ENCODE data around the gene PTPRC. TPM values are rescaled to one million over a fixed set of nuclear protein-coding genes. Genes with fewer than 3 reads are reported as not detected.

The PTPRC gene
- total and polyA plus RNA-seq, 7 donors = 0.42 to 7.0 (median 3.9) TPM

- Histone ChIP-seq H3K9me3 (no peaks in the 10 kb centered on the region), H3K4me3 (no peak overlapping the region), H3K27ac (no peak overlapping the region), H3K4me1 (no peaks in the 10 kb centered on the region), H3K27me3 (ENCODE audit: insufficient read depth in 3 of 3, low read length in 2 of 3) (no peaks in the 10 kb centered on the region), H3K36me3 (ENCODE audit: insufficient read depth in 1 of 2, low read depth in 1 of 2) (no peaks in the 10 kb centered on the region)
- intact Hi-C loops (cut with DNase I) = no loop called here
- ATAC-seq = no peak
- TF ChIP-seq CTCF (IDR thresholded peaks at IDR 0.05) = no peak
- DNase-seq = no peak
- 50 to 63% (median 51%) methylated on average over 1 of the region's 1 CpG for WGBS, 3 donors
These were observed 399 bp upstream of the PTPRC start for GRCh38 chr1:198638441-198638840.

GRCh38 chr1:198639671-198640143, 867 bp downstream of the PTPRC start:
- TF ChIP-seq CTCF (IDR thresholded peaks at IDR 0.05) = no peak
- no peak for DNase-seq
- intact Hi-C loops (cut with DNase I) = no loop called here
- H3K27ac ChIP-seq = no peak overlapping the region
- WGBS, 3 donors = 93 to 98% (median 95%) methylated on average over 1 of the region's 1 CpG
- no peaks in the 10 kb centered on the region for H3K4me1 ChIP-seq
- H3K9me3 ChIP-seq = no peaks in the 10 kb centered on the region
- no peaks in the 10 kb centered on the region for H3K36me3 ChIP-seq (ENCODE audit: insufficient read depth in 1 of 2, low read depth in 1 of 2)
- H3K4me3 ChIP-seq = peak overlapping the region; percentile 38
- ATAC-seq = no peak
- H3K27me3 ChIP-seq (ENCODE audit: insufficient read depth in 3 of 3, low read length in 2 of 3) = no peaks in the 10 kb centered on the region

GRCh38 chr1:198640174-198640573, 1.3 kb downstream of the PTPRC start:
- Histone ChIP-seq H3K9me3 (no peaks in the 10 kb centered on the region), H3K36me3 (ENCODE audit: insufficient read depth in 1 of 2, low read depth in 1 of 2) (no peaks in the 10 kb centered on the region), H3K4me1 (no peaks in the 10 kb centered on the region), H3K27me3 (ENCODE audit: insufficient read depth in 3 of 3, low read length in 2 of 3) (no peaks in the 10 kb centered on the region), H3K4me3 (peak overlapping the region; percentile 38), H3K27ac (no peak overlapping the region)
- intact Hi-C loops (cut with DNase I) = no loop called here
- no peak for ATAC-seq
- TF ChIP-seq CTCF (IDR thresholded peaks at IDR 0.05) = no peak
- WGBS, 3 donors = 89 to 95% (median 91%) methylated on average over 2 of the region's 2 CpGs
- no peak for DNase-seq

GRCh38 chr1:198641501-198641900, 2.7 kb downstream of the PTPRC start:
- Histone ChIP-seq H3K27ac (no peak overlapping the region), H3K27me3 (ENCODE audit: insufficient read depth in 3 of 3, low read length in 2 of 3) (no peaks in the 10 kb centered on the region), H3K36me3 (ENCODE audit: insufficient read depth in 1 of 2, low read depth in 1 of 2) (no peaks in the 10 kb centered on the region), H3K4me3 (peak overlapping the region; percentile 28), H3K4me1 (no peaks in the 10 kb centered on the region), H3K9me3 (no peaks in the 10 kb centered on the region)
- 35 to 51% (median 44%) methylated on average over 2 of the region's 2 CpGs for WGBS, 3 donors
- ATAC-seq (no peak), DNase-seq (no peak)
- TF ChIP-seq CTCF (IDR thresholded peaks at IDR 0.05) = no peak
- intact Hi-C loops (cut with DNase I) = no loop called here

GRCh38 chr1:198641966-198642668, 3.3 kb downstream of the PTPRC start:
- intact Hi-C loops (cut with DNase I) = no loop called here
- no peak for ATAC-seq
- no peaks in the 10 kb centered on the region for H3K4me1 ChIP-seq
- no peak overlapping the region for H3K27ac ChIP-seq
- peak overlapping the region; percentile 9 for H3K4me3 ChIP-seq
- no peaks in the 10 kb centered on the region for H3K36me3 ChIP-seq (ENCODE audit: insufficient read depth in 1 of 2, low read depth in 1 of 2)
- no peak for TF ChIP-seq CTCF (IDR thresholded peaks at IDR 0.05)
- H3K27me3 ChIP-seq (ENCODE audit: insufficient read depth in 3 of 3, low read length in 2 of 3) = no peaks in the 10 kb centered on the region
- H3K9me3 ChIP-seq = no peaks in the 10 kb centered on the region
- no peak for DNase-seq
- WGBS, 3 donors = 80 to 91% (median 91%) methylated on average over 5 of the region's 5 CpGs

Data from psoas muscle (tissue), 8 donors.